ENCODE results near the gene FXR1. TPM values are rescaled to one million over a fixed set of nuclear protein-coding genes. Genes with fewer than 3 reads are reported as not detected.

The FXR1 gene
- total RNA-seq, 1 experiment from 2014 or later, result 245 TPM

DNA sequence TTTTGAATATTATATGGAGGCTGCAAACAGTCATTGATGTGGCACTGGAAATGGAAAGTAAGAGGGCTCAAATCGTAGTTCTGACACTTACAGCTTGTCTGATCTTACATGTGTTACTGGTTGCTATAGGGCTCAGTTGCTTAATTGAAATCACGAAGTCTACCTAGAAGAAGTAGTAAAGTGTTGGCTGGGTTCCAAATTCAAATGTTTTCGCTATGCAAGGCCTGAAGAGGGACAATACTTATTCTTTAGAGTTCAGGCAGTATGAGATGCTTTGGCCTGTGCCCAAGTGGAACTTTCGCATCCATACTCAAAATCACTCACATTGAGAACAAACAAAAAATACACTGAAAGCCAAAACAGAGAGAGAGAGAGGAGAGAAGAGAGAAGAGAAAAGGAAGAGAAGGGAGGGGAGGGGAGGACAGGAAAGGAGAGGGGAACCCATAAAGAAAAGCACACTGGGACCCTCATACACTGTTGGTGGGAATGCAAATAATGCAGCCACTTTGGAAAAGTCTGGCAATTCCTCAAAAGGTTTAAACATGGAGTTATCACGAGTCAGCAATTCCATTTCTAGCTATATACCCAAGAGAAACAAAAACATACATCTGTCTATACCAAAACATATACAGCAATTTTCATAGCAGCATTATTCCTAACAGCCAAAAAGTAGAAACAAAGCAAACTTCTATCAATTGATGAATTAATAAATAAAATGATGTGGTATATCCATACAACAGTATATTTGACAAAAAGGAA, 2.9 kb upstream of the FXR1 start:
- ChIA-PET CTCF (no interaction called here), POLR2A (no interaction called here)
- H3K36me3 Mint-ChIP-seq, result peaks cover 12% of the 10 kb centered on the region
- no peaks in the 10 kb centered on the region for H3K27me3 Mint-ChIP-seq (ENCODE audit: low read depth)
- no peak overlapping the region for H3K27ac Mint-ChIP-seq
- H3K4me3 Mint-ChIP-seq, result no peak overlapping the region
- H3K9me3 Mint-ChIP-seq, result peaks cover 5% of the 10 kb centered on the region
- H3K4me1 Mint-ChIP-seq, result peaks cover 20% of the 10 kb centered on the region
- DNase-seq (ENCODE audit: low spot score) (no peak), ATAC-seq (no peak)
- TF ChIP-seq MLX (CRISPR knock-in tag; IDR thresholded peaks at IDR 0.05) (no peak), SP1 (CRISPR knock-in tag; conservative IDR thresholded peaks at IDR 0.05) (no peak)

DNA sequence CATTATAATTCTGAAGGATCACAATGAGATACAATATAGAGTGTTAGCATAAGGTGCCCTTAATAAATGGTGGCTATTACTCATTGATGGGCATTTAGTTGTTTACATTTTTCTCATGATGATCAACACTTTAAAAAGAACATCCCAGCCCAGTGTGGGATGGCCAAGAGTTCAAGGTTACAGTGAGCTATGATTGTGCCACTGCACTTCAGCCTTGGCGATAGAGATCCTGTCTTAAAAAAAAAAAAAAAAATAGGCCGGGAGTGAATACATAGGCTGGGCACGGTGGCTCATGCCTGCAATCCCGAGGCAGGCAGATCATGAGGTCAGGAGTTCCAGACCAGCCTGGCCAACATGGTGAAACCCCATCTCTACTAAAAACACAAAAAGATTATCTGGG, 1.6 kb upstream of the FXR1 start:
- Mint-ChIP-seq H3K27me3 (ENCODE audit: low read depth) (no peaks in the 10 kb centered on the region), H3K36me3 (peaks cover 21% of the 10 kb centered on the region)

DNA sequence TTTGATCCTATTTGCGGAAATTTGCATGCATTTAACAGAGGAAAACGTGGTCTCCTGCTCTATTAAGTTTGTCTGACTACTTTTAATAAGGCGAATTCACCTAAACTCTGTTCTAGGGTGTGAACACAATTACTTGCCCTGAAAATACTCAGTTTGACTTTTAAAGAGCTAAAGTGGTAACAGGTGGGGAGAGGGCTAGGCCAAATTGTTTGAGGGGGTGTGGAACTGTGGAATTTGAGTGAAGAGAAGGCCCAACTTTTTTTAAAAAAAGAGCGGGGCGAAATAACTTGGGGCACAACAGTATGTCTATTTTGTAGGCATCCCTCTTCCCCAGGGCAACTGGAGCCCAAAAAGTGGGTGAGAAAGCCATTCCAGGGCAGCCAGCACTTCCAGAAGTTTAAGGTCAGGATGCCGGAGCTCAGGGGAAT, 580 bp upstream of the FXR1 start:
- Mint-ChIP-seq H3K4me1 (peaks cover 38% of the 10 kb centered on the region), H3K9me3 (no peaks in the 10 kb centered on the region), H3K4me3 (peak overlapping the region; percentile 100), H3K36me3 (peaks cover 23% of the 10 kb centered on the region), H3K27ac (peak overlapping the region; percentile 99), H3K27me3 (ENCODE audit: low read depth) (no peaks in the 10 kb centered on the region)
- DNase-seq (ENCODE audit: low spot score), result no peak
- ATAC-seq, result no peak
- TF ChIP-seq CREB1 (CRISPR knock-in tag; IDR thresholded peaks at IDR 0.05) (no peak), SMAD4 (CRISPR knock-in tag; IDR thresholded peaks at IDR 0.05) (no peak), TCF7 (CRISPR knock-in tag; IDR thresholded peaks at IDR 0.05; ENCODE audit: low read depth) (no peak), STAT6 (CRISPR knock-in tag; conservative IDR thresholded peaks at IDR 0.05; ENCODE audit: low read depth) (no peak), MYBL2 (CRISPR knock-in tag; IDR thresholded peaks at IDR 0.05) (no peak)
- TF ChIP-seq, protein P1, sequence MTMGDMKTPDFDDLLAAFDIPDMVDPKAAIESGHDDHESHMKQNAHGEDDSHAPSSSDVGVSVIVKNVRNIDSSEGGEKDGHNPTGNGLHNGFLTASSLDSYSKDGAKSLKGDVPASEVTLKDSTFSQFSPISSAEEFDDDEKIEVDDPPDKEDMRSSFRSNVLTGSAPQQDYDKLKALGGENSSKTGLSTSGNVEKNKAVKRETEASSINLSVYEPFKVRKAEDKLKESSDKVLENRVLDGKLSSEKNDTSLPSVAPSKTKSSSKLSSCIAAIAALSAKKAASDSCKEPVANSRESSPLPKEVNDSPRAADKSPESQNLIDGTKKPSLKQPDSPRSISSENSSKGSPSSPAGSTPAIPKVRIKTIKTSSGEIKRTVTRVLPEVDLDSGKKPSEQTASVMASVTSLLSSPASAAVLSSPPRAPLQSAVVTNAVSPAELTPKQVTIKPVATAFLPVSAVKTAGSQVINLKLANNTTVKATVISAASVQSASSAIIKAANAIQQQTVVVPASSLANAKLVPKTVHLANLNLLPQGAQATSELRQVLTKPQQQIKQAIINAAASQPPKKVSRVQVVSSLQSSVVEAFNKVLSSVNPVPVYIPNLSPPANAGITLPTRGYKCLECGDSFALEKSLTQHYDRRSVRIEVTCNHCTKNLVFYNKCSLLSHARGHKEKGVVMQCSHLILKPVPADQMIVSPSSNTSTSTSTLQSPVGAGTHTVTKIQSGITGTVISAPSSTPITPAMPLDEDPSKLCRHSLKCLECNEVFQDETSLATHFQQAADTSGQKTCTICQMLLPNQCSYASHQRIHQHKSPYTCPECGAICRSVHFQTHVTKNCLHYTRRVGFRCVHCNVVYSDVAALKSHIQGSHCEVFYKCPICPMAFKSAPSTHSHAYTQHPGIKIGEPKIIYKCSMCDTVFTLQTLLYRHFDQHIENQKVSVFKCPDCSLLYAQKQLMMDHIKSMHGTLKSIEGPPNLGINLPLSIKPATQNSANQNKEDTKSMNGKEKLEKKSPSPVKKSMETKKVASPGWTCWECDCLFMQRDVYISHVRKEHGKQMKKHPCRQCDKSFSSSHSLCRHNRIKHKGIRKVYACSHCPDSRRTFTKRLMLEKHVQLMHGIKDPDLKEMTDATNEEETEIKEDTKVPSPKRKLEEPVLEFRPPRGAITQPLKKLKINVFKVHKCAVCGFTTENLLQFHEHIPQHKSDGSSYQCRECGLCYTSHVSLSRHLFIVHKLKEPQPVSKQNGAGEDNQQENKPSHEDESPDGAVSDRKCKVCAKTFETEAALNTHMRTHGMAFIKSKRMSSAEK (CRISPR knock-in tag; IDR thresholded peaks at IDR 0.05; ENCODE audit: borderline replicate concordance), result no peak
- TF ChIP-seq, protein P2, sequence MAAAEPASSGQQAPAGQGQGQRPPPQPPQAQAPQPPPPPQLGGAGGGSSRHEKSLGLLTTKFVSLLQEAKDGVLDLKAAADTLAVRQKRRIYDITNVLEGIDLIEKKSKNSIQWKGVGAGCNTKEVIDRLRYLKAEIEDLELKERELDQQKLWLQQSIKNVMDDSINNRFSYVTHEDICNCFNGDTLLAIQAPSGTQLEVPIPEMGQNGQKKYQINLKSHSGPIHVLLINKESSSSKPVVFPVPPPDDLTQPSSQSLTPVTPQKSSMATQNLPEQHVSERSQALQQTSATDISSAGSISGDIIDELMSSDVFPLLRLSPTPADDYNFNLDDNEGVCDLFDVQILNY (CRISPR knock-in tag; IDR thresholded peaks at IDR 0.05), result no peak
- CTCF ChIA-PET, result interaction anchor here (0.6 to 2.6 kb wide), 15 partner anchors 8 to 266 kb away, joined by 3 to 12 read pairs (median 3); partner anchors contain the start of gene DNAJC19
- POLR2A ChIA-PET, result interaction anchor here (0.7 to 1.8 kb wide), 5 partner anchors 13 to 107 kb away, joined by 3 to 8 read pairs (median 5); partner anchors contain the start of gene DNAJC19

More for the DNA sequence above, 1.6 kb upstream of the FXR1 start:
- CTCF ChIA-PET, result no interaction called here
- POLR2A ChIA-PET, result no interaction called here
- H3K4me3 Mint-ChIP-seq, result peak overlapping the region; percentile 47
- DNase-seq (ENCODE audit: low spot score), result no peak
- H3K4me1 Mint-ChIP-seq, result peaks cover 33% of the 10 kb centered on the region
- TF ChIP-seq NFATC4 (CRISPR knock-in tag; IDR thresholded peaks at IDR 0.05) (no peak), CREB1 (CRISPR knock-in tag; IDR thresholded peaks at IDR 0.05) (no peak), TEAD4 (CRISPR knock-in tag; IDR thresholded peaks at IDR 0.05) (no peak), HMGA2 (CRISPR knock-in tag; IDR thresholded peaks at IDR 0.05) (no peak), RORB (CRISPR knock-in tag; IDR thresholded peaks at IDR 0.05) (no peak), MLX (CRISPR knock-in tag; IDR thresholded peaks at IDR 0.05) (no peak), CBFB (CRISPR knock-in tag; IDR thresholded peaks at IDR 0.05; ENCODE audit: low read depth) (no peak)
- TF ChIP-seq, protein P3, sequence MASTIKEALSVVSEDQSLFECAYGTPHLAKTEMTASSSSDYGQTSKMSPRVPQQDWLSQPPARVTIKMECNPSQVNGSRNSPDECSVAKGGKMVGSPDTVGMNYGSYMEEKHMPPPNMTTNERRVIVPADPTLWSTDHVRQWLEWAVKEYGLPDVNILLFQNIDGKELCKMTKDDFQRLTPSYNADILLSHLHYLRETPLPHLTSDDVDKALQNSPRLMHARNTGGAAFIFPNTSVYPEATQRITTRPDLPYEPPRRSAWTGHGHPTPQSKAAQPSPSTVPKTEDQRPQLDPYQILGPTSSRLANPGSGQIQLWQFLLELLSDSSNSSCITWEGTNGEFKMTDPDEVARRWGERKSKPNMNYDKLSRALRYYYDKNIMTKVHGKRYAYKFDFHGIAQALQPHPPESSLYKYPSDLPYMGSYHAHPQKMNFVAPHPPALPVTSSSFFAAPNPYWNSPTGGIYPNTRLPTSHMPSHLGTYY (CRISPR knock-in tag; IDR thresholded peaks at IDR 0.05), result no peak
- H3K9me3 Mint-ChIP-seq, result peaks cover 4% of the 10 kb centered on the region
- H3K27ac Mint-ChIP-seq, result no peak overlapping the region
- ATAC-seq, result no peak
